HepG2 (cell line): Measurements from ENCODE around the gene SLC6A17. TPM values are rescaled to one million over a fixed set of nuclear protein-coding genes. Genes with fewer than 3 reads are reported as not detected.

Source experiments
- DZIP1 ChIP-seq: sonication (generic); formaldehyde crosslinking; IDR thresholded peaks from 2 replicates; pipeline ENCODE4 v1.5.0; 2020; ENCODE audit warnings: mild to moderate bottlenecking, missing genetic modification reagents
- KDM1A ChIP-seq: IDR thresholded peaks from 2 replicates; pipeline ENCODE4 v1.6.1; 2016; ENCODE audit warnings: missing compliant biosample characterization
- KDM5B ChIP-seq: sonication (generic); formaldehyde crosslinking; IDR thresholded peaks from 2 replicates; pipeline ENCODE4 v1.4.0; 2020; ENCODE audit warnings: missing genetic modification reagents, mild to moderate bottlenecking, borderline replicate concordance
- KMT2B ChIP-seq: IDR thresholded peaks from 2 replicates; pipeline ENCODE4 v1.6.1; 2016; ENCODE audit warnings: missing genetic modification reagents, missing compliant biosample characterization
- NR2F6 ChIP-seq, 2 experiments: IDR thresholded peaks; 2 replicates each; pipeline ENCODE4 v1.6.1; 2016; ENCODE audit warnings: antibody characterized with exemption in 1 of 2, mild to moderate bottlenecking in 1 of 2
- REXO4 ChIP-seq: sonication (generic); formaldehyde crosslinking; IDR thresholded peaks from 2 replicates; pipeline ENCODE4 v1.8.0; 2022; ENCODE audit warnings: missing genetic modification reagents, mild to moderate bottlenecking, borderline replicate concordance
- SP2 ChIP-seq: sonication (generic); formaldehyde crosslinking; IDR thresholded peaks from 2 replicates; pipeline ENCODE4 v1.5.1; 2020; ENCODE audit warnings: mild to moderate bottlenecking, missing genetic modification reagents
- STAT6 ChIP-seq: sonication (generic); formaldehyde crosslinking; IDR thresholded peaks from 2 replicates; pipeline ENCODE4 v1.4.0; 2020; ENCODE audit warnings: missing genetic modification reagents, mild to moderate bottlenecking, borderline replicate concordance
- TEAD3 ChIP-seq: optimal IDR thresholded peaks from 2 replicates; pipeline ENCODE3; 2016; ENCODE audit warnings: borderline replicate concordance
- ZNF510 ChIP-seq: sonication (generic); formaldehyde crosslinking; IDR thresholded peaks from 2 replicates; pipeline ENCODE4 v1.4.0; 2020; ENCODE audit warnings: low read depth, mild to moderate bottlenecking, missing genetic modification reagents
- ZNF556 ChIP-seq: sonication (generic); formaldehyde crosslinking; IDR thresholded peaks from 2 replicates; pipeline ENCODE4 v1.4.0; 2020; ENCODE audit warnings: mild to moderate bottlenecking, missing genetic modification reagents, borderline replicate concordance
- ZNF563 ChIP-seq: sonication (generic); formaldehyde crosslinking; IDR thresholded peaks from 2 replicates; pipeline ENCODE4 v1.8.0; 2022; ENCODE audit warnings: mild to moderate bottlenecking, moderate library complexity, missing genetic modification reagents
- ZNF850 ChIP-seq: sonication (generic); formaldehyde crosslinking; conservative IDR thresholded peaks from 2 replicates; pipeline ENCODE4 v1.9.0; 2021; ENCODE audit warnings: mild to moderate bottlenecking, missing genetic modification reagents
- polyA plus RNA-seq, 8 experiments: library from polyadenylated mRNA; depleted of rRNA in 3 of 8; stranded (reverse) in 7 of 8; unstranded in 1 of 8; fragments of >200 nt; fragmentation: Illumina TruSeq in 4 of 8; extraction: Trizol in 4 of 8; gene quantifications; 2 replicates each; pipeline versions ENCODE4 v1.2.1 to v1.2.3, GENCODE V29; 2011 to 2016; ENCODE audit warnings: low read depth in 4 of 8, missing spikeins in 1 of 8, mixed read lengths in 1 of 8; ENCODE audit not compliant: insufficient read depth in 1 of 8
- total RNA-seq, 5 experiments: library from RNA; depleted of rRNA; stranded (reverse); fragments of >200 nt; fragmentation: Illumina TruSeq; extraction: Trizol; gene quantifications; 2 replicates each; pipeline ENCODE4 v1.2.3, GENCODE V29; 2016; ENCODE audit warnings: low read depth in 1 of 5
- TF ChIP-seq, protein P1 (sequence below): sonication (generic); formaldehyde crosslinking; IDR thresholded peaks from 2 replicates; pipeline ENCODE4 v1.4.0; 2020; ENCODE audit warnings: missing genetic modification reagents, borderline replicate concordance
- TF ChIP-seq, protein P2 (sequence below): sonication (generic); formaldehyde crosslinking; IDR thresholded peaks from 2 replicates; pipeline ENCODE4 v1.5.1; 2020; ENCODE audit warnings: missing genetic modification reagents, mild to moderate bottlenecking, borderline replicate concordance

The SLC6A17 gene
- total and polyA plus RNA-seq, 2 of the 13 experiments (the other 11 are each of a cell fraction or from before 2014, with no cell fraction given) = not detected

GRCh38 chr1:110155878-110156522, 5.7 kb downstream of the SLC6A17 start (continued):
- TF ChIP-seq, protein P1, sequence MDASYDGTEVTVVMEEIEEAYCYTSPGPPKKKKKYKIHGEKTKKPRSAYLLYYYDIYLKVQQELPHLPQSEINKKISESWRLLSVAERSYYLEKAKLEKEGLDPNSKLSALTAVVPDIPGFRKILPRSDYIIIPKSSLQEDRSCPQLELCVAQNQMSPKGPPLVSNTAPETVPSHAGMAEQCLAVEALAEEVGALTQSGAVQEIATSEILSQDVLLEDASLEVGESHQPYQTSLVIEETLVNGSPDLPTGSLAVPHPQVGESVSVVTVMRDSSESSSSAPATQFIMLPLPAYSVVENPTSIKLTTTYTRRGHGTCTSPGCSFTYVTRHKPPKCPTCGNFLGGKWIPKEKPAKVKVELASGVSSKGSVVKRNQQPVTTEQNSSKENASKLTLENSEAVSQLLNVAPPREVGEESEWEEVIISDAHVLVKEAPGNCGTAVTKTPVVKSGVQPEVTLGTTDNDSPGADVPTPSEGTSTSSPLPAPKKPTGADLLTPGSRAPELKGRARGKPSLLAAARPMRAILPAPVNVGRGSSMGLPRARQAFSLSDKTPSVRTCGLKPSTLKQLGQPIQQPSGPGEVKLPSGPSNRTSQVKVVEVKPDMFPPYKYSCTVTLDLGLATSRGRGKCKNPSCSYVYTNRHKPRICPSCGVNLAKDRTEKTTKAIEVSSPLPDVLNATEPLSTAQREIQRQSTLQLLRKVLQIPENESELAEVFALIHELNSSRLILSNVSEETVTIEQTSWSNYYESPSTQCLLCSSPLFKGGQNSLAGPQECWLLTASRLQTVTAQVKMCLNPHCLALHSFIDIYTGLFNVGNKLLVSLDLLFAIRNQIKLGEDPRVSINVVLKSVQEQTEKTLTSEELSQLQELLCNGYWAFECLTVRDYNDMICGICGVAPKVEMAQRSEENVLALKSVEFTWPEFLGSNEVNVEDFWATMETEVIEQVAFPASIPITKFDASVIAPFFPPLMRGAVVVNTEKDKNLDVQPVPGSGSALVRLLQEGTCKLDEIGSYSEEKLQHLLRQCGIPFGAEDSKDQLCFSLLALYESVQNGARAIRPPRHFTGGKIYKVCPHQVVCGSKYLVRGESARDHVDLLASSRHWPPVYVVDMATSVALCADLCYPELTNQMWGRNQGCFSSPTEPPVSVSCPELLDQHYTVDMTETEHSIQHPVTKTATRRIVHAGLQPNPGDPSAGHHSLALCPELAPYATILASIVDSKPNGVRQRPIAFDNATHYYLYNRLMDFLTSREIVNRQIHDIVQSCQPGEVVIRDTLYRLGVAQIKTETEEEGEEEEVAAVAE (CRISPR knock-in tag) = no peak
- TF ChIP-seq REXO4 (CRISPR knock-in tag) (no peak), KDM5B (CRISPR knock-in tag) (peak; percentile 27; the same call in 1 of the 2 replicates), KMT2B (CRISPR knock-in tag) (no peak), ZNF563 (CRISPR knock-in tag) (peak; percentile 44; the same call in 1 of the 2 replicates), ZNF510 (CRISPR knock-in tag) (no peak), SP2 (CRISPR knock-in tag) (no peak), DZIP1 (no peak), TEAD3 (CRISPR knock-in tag) (no peak), KDM1A (no peak), ZNF556 (CRISPR knock-in tag) (no peak), STAT6 (CRISPR knock-in tag) (no peak), ZNF850 (CRISPR knock-in tag) (no peak), NR2F6 (IDR thresholded peaks at IDR 0.05) (no peak), NR2F6 (CRISPR knock-in tag; IDR thresholded peaks at IDR 0.05) (no peak)
- TF ChIP-seq, protein P2, sequence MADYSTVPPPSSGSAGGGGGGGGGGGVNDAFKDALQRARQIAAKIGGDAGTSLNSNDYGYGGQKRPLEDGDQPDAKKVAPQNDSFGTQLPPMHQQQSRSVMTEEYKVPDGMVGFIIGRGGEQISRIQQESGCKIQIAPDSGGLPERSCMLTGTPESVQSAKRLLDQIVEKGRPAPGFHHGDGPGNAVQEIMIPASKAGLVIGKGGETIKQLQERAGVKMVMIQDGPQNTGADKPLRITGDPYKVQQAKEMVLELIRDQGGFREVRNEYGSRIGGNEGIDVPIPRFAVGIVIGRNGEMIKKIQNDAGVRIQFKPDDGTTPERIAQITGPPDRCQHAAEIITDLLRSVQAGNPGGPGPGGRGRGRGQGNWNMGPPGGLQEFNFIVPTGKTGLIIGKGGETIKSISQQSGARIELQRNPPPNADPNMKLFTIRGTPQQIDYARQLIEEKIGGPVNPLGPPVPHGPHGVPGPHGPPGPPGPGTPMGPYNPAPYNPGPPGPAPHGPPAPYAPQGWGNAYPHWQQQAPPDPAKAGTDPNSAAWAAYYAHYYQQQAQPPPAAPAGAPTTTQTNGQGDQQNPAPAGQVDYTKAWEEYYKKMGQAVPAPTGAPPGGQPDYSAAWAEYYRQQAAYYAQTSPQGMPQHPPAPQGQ (CRISPR knock-in tag) = no peak
